Cerebellar nuclear complex (tissue), 1 donor: ENCODE results near the gene HELZ.
"Not testable (repeated sequence)": the region's sequence is repeated elsewhere in the genome, so short reads cannot be mapped to it uniquely, and the experiment has no call there.

Experiments
- DNase-seq, 2 experiments: peaks; one replicate each; lab custom pipeline; 2025; lab: John Stamatoyannopoulos, UW

HELZ gene

DNA sequence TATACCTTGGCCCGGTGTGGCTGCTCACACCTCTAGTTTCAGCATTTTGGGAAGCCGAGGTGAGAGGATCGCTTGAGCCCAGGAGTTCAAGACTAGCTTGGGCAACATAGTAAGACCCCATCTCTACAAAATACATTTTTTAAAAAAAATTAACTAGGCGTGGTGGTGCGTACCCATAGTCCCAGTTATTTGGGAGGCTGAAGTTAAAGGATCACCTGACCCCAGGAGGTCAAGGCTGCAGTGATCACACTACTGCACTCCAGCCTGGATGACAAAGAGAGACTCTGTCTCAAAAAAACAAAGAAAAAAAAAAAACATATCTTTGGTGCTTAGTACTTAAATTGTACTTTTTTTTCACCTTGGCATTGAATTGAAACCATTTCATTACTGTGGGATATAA lies 101.7 kb downstream of the HELZ start:
- DNase-seq = no peak

DNA sequence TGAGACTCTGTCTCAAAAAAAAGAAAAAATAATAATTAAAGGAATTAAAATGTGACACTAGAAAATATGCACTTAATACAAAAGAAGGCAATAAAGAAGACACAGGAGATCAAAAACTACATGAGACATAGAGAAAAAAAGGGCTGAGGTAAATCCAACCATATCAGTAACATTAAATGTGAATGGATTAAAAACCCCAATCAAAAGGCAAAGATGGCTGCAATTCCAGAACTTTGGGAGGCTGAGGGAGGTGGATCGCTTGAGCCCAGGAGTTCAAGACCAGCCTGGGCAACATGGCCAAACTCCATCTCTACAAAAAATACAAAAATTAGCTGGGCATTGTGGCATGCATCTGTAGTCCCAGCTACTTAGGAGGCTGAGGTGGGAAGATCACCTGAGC lies 103.0 kb downstream of the HELZ start:
- DNase-seq = not testable (repeated sequence)

DNA sequence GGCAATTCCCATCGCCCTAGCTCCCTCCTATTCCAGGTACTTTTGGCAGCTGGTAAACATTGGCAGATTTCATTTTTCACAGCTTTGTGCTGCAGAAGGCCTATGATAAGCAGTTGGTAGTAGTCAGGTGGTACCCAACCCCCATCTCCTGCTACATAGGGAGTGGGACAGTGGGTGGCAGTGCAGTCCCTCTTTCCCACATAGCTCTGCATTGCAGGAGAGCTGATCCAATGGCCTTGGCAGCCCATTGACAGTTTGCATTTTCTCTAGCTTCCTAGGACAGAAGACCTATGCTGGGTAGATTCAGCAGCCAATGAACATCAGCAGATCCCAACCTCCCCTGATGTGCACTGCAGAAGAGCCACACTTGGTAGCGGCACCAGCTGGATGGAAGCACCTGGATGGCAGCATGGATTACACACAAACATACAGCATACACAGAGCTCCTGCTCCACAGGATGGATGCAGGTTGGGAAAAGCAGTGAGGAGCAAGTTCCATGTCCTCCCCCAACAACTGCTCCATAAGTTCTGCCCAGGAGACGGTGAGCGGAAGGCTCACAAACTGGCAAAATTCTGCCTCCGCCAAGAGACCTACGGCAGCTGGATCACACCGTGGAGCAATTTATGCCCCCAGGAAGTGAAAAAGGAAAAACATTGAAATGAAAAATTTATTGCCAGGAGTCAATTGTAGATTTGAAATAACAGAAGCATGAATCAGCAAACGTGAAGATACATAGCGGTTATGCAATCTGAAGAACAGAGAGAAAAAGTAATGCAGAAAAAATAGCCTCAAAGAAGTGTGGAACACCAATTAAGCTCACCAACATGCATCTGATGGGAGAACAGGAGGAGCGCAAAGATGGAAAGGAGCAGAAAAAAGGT lies 105.0 kb downstream of the HELZ start:
- DNase-seq = no peak

DNA sequence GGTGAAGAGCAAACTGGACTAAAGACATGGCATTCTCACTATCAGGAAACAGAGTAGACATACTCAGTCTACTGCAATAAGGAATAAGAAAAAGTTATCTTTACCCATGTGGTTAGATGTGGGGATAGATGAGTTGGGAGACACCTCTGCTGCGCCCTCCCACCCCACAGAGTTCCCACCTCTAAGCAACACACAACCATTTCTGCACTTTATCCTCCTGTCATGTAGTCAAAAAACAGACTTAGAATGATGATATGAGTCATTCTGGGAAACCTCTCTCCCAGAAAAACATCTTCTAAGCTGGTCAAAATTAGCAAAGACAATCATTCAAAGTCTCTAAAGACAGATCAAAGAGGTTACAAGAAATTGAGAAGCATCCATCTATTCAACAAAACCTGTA lies 105.7 kb downstream of the HELZ start:
- no peak for DNase-seq

- no peak for DNase-seq
Observed at GRCh38 chr17:67138392-67138791, 106.6 kb downstream of the HELZ start.

DNA sequence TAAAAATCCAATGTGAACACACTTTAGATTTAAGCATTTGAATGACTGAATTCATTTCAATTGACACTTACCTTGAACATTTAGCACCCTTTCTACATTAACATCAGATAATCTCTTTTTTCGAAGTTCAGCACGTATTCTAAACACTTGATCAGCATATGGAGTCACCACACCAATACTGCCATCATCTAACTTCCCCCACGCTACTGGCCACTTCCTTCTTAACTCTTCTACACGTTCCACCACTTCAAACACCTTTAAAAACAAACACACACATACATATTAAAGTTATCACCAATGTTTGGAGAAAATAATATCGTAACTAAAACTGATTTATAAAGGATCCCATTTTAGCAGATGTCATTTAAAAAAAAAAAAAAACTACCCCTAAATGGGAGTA lies 107.1 kb downstream of the HELZ start:
- DNase-seq = no peak

DNA sequence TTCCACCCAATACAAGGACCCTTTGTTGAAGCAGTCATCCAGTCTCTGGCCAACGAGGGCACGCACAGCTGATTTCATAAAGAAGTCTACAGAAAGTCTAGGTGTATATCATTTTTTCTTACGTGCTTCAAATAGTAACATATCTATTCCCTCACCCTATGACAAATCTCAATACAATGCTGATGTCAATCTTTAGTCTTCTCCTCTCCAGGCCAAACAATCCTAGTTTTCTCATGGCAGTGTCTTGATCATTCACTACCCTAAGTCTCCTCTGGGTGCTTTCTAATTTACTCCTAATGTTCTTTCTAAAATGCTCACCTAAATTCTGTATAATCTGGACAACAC lies 108.0 kb downstream of the HELZ start:
- no peak for DNase-seq

- DNase-seq = no peak
Observed at GRCh38 chr17:67136191-67137025, 108.6 kb downstream of the HELZ start.

- DNase-seq = no peak
Observed at GRCh38 chr17:67133161-67133560, 111.8 kb downstream of the HELZ start.

- no peak for DNase-seq
Observed at GRCh38 chr17:67132366-67132765, 112.6 kb downstream of the HELZ start.

GRCh38 chr17:67130768-67131167 lies 114.2 kb downstream of the HELZ start:
- no peak for DNase-seq

- DNase-seq = no peak
Observed at GRCh38 chr17:67129283-67129682, 115.7 kb downstream of the HELZ start.

- no peak for DNase-seq
Observed at GRCh38 chr17:67128700-67129099, 116.3 kb downstream of the HELZ start.

DNA sequence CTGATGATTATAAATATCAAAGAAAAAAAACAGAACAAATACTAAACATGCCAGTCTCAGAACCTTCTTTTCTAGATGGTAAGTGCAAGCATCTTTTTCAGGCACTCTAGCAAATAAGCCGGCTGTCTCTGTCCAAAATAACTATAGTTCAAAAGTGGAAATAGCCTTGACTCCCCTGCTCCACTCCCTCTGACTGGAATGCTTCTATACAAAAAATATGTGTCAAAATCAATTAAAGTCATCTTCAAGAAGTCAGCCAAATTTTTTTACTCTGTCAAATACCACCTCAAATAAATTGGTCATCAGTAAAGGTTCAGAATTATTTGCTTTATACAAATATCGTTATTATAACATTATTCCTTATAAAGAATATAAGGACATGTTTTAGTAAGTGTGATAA lies 117.1 kb downstream of the HELZ start:
- no peak for DNase-seq

- DNase-seq = no peak
Observed at GRCh38 chr17:67126983-67127382, 118.0 kb downstream of the HELZ start.

GRCh38 chr17:67126543-67126942 lies 118.5 kb downstream of the HELZ start:
- not testable (repeated sequence) for DNase-seq

DNA sequence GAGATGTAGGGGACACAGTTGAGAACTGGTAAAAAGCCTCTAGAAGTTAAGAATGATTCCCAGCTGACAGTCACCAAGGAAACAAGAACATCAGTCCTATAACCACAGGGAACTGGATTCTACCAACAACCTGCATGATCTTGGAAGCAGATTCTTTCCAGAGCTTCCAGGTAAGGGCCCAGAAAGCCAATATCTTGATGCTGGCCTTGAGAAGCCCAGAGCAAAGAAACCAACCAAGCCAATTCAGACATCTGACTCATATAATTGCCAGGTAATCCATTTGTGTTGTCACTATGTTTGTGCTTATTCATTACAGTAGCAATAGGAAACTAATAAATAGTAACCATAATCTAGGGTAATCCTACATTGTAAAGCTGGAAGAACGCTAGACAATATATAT lies 119.1 kb downstream of the HELZ start:
- no peak for DNase-seq

DNA sequence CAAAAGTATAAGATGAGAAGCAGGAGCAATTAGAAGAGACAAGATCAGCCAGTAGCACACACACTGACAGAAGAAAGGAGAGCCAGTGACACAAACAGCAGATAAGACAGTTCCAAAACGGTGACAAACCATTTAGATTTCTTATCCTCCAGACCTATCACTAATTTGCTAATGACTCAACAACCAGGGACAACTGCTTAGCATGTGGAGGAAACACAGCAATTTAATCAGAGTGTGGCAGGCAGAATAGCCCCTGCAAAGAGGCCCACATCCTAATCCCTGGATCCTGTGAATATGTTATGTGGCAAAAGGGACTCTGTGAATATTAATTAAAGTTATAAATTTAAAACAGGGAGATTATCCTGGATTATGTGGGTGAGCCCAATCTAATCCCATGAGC lies 119.6 kb downstream of the HELZ start:
- DNase-seq = no peak

- no peak for DNase-seq
Observed at GRCh38 chr17:67124450-67125148, 120.4 kb downstream of the HELZ start.

- no peak for DNase-seq
Observed at GRCh38 chr17:67123699-67124098, 121.3 kb downstream of the HELZ start.

- DNase-seq = no peak
Observed at GRCh38 chr17:67121316-67121891, 123.6 kb downstream of the HELZ start.

GRCh38 chr17:67119102-67119501 lies 125.9 kb downstream of the HELZ start:
- no peak for DNase-seq
